ENCODE measurements around the gene ADAMTS10.
"Not testable (repeated sequence)": the region's sequence is repeated elsewhere in the genome, so short reads cannot be mapped to it uniquely, and the experiment has no call there.

The ADAMTS10 gene

DNA sequence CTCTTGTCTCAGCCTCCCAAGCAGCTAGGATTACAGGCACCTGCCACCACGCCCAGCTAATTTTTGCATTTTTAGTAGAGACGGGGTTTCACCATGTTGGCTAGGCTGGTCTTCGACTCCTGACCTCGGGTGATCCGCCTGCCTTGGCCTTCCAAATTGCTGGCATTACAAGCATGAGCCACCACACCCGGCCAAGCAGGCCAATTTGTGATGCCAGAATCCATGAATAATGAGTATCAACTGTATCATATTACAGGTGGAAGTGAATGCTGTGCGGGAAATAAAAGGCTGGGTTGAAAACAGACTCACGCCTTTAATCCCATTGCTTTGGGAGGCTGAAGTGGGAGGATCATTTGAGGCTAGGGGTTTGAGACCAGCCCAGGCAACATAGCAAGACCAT is 16.3 kb upstream of the ADAMTS10 start:
- no peak for DNase-seq (ENCODE audit: low read depth)

DNA sequence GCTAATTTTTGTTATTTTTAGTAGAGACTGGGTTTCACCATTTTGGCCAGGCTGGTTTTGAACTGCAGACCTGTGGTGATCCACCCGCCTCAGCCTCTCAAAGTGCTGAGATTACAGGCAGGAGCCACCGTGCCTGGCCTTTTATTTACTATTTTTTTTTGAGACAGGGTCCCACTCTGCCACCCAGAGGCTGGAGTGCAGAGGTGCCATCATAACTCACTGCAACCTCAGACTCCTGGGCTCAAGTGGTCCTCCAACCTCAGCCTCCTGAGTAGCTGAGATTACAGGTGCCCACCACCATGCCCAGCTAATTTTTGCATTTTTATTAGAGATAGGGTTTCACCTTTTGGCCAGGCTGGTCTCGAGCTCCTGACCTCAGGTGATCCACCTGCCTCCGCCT is 12.4 kb upstream of the ADAMTS10 start:
- not testable (repeated sequence) for DNase-seq (ENCODE audit: low read depth)

DNA sequence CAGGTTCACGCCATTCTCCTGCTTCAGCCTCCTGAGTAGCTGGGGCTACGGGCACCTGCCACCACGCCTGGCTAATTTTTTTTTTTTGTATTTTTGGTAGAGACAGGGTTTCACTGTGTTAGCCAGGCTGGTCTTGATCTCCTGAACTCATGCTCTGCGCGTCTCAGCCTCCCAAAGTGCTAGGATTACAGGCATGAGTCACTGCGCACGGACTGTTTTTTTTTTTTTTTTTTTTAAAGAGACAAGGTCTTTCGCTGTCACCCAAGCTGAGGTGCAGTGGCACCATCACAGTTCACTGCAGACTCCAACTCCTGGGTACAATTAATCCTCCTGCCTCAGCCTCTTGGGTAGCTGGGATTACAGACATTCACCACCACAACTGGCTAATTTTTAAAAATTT is 8.2 kb upstream of the ADAMTS10 start:
- no peak for DNase-seq (ENCODE audit: low read depth)

DNA sequence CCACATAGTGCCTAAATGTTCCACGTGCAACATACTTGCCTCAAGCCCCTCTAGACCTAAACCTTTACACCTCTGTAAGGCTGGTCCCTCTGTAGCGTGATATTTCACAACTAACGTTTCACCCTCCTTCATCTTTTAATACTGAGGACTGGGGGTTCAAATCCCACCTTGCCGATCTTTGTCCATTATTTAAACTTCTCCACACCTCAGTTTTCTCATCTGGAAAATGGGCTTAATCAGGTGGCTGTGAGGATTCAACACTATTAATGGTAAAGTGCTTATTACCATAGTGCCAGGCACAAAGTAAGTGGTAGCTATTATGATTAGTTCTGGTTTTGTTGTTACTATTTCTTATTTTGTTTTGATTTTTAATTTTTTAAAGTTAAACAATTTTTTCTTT is 7.5 kb upstream of the ADAMTS10 start:
- no peak for DNase-seq (ENCODE audit: low read depth)

DNA sequence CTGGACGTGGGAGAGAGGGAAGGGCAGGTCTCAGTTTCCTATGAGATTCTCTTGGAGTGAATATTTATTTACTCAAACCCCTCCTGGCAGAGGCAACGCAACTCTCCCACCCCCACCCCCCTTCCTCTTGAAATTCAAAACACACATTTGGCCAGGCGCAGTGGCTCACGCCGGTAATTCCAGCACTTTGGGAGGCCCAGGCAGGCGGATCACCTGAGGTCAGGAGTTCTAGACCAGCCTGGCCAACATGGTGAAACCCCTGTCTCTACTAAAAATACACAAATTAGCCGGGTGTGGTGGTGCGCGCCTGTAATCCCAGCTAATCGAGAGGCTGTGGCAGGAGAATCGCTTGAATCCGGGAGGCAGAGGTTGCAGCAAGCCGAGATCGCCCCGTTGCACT is 6.8 kb upstream of the ADAMTS10 start:
- not testable (repeated sequence) for DNase-seq (ENCODE audit: low read depth)

DNA sequence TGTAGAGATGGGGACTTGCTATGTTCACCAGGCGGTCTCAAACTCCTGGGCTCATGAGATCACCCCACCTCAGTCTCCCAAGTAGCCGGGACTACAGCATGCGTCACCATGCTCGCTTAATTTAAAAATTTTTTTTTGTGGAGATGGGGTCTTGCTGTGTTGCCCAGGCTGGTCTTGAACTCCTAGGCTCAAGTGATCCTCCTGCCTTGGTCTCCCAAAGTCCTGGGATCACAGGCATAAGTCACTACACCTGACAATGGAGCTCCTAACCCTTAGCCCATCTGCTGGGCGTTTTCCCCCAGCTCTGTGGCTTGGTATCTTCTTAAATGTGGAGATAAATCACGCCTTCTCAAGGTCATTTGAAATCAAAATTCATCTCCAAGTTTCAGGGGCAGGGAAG is 6.3 kb upstream of the ADAMTS10 start:
- no peak for DNase-seq (ENCODE audit: low read depth)

DNA sequence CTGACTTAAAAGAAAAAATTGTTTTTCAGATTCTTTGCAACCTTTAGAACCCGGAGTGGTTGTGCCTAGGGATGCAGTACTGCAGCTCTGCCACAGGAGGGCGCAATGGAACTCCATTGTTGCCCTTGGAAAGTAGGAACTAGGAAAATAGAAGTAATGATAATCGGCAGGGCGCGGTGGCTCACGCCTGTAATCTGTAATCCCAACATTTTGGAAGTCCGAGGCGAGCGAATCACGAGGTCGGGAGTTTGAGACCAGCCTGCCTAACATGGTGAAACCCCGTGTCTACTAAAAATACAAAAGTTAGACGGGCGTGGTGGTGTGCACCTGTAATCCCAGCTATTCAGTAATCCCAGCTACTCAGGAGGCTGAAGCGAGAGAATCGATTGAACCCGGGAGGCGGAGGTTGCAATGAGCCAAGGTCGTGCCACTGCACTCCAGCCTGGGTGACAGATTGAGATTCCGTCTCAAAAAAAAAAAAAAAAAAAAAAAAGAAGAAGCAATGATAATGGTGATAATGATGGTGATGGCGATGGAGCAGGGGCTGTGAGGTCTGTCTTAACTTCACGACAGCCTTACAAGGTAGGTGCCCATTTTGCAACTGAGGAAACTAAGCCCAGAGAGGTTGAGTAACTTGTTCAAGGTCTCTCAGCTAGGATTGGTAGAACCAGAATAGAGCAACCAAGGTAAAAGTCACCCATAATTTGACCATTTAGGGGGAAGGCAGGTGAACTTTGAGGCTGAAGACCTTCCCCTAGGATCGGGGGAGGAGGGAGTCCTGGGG is 5.5 kb upstream of the ADAMTS10 start:
- peak; percentile 38 for DNase-seq (ENCODE audit: low read depth)

DNA sequence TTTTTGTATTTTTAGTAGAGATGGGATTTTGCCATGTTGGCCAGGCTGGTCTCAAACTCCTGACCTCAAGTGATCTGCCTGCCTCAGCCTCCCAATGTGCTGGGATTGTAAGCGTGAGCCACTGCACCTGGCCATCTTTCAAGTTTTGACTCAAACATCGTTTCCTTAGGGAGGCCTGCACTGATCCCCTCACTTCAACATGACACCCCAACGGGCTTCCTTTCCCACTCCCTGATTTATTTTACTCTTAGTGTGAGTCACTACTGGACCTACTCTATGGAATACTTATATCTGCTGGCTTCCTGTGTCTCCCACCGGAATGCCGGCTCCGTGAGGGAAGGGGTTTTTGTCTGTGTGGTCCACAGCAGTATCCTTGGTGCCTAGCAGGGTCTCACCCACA is 4.5 kb upstream of the ADAMTS10 start:
- peak; percentile 37 for DNase-seq (ENCODE audit: low read depth)

DNA sequence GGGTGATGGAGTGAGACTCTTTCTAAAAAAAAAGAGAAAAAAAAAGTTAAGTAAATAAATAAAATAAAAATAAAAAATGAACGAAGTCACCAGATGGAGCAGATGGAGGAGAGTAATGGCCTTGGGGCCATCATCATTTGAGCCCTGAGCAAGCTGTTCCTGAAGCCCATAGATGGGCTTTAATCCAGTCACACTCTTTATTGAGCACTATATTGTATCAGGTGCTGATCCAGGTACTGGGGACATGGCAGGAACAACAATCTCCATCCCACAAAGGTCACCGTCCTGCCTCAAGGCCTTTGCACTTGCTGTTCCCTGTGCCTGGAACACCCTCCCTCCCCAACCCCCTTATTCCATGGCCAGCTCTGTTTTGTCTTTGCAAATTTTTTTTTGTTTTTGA is 3.9 kb upstream of the ADAMTS10 start:
- no peak for DNase-seq (ENCODE audit: low read depth)

DNA sequence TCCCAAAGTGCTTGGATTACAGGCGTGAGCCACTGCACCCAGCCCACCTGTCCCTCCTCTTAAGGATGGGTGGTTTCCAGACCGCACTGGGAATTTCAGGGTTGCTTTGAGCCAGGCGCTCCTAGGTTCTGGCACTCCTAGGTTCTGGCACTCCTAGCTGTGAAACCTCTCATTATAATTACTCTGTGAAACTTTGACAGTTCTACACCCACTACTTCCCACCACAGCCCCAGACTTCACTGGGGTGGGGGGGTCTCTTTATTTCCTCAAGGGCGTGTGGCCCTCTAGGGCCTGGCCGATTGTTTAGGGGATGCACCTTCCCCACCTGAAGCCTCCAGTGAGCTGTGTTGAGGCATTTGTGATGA is 2.3 kb upstream of the ADAMTS10 start:
- DNase-seq (ENCODE audit: low read depth) = peak; percentile 7

DNA sequence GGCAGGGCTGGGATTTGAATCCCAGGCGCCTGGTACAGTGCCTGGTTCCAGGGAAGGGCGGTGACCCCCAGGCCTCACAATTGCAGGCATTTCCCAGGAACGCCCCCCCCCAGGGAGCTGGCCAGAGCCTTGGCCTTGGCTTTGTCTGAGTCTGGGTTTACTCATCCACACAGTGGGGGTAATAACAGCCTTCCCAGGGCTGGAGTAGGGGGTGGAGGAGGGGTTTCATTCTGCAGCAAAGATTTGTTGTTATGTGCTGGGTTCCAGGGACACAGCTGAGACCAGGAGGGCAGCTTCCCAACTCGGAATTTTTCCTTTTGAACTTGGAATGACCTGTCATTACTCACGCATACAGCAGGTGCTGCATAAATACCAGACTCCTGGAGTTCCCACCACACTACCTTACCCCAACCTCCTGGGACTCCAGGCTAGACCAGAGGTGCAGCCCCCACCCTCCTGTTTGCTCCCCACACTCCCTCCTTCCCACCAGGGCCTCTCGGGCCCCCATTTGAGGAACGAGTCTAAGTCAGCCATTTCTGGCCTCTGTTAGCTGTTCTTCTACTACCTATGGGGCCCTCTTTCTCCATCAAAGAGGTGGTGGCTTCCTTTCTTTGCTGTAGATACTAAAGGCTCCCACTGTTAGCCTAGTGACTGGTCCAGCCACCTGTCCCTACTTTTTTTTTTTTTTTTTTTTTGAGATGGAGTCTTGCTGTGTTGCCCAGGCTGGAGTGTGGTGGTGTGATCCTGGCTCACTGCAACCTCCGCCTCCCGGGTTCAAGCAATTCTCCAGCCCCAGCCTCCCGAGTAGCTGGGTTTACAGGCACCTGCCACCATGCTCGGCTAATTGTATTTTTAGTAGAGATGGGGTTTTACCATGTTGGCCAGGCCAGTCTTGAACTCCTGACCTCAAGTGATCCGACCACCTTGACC is 1.6 kb upstream of the ADAMTS10 start:
- DNase-seq (ENCODE audit: low read depth) = peak; percentile 80

DNA sequence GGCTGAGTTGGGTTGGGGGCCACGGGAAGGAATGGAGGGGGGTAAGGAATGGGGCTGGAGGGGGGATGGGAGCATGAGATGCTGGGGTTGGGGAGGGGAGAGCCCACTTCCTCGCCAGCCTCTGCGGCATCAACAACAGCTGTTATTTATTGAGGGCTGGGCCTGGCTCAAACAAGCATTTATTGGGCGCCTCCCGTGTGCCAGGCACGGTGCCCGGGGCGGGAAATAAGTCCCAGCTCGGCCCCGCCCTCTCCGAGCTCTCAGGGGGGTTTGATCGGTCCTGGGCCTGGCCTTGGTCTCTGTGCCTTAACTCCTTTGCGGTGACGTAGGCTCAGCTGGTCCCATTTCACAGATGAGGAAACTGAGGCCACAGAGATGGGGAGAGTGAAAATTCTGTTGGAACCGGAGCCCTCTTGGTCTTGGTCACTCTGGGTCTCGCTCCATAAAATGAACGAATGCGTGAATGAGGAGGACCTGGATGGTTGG is 919 bp upstream of the ADAMTS10 start:
- no peak for DNase-seq (ENCODE audit: low read depth)

DNA sequence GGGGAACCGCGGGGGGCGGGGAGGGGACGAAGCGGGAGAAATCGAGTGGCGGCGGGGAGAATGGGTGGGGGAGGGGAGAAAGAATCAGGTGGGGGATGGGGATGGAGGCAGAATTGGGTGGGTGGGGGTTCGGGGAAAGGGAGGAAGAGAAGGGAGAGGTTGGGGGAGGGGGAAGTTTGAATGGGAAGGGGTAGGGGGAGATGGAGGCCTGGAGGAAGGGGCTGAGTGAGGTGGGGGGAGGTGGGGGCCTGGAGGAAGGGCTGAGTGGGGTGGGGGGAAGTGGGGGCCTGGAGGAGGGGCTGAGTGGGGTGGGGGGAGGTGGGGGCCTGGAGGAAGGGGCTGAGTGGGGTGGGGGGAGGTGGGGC is 403 bp upstream of the ADAMTS10 start:
- no peak for DNase-seq (ENCODE audit: low read depth)

DNA sequence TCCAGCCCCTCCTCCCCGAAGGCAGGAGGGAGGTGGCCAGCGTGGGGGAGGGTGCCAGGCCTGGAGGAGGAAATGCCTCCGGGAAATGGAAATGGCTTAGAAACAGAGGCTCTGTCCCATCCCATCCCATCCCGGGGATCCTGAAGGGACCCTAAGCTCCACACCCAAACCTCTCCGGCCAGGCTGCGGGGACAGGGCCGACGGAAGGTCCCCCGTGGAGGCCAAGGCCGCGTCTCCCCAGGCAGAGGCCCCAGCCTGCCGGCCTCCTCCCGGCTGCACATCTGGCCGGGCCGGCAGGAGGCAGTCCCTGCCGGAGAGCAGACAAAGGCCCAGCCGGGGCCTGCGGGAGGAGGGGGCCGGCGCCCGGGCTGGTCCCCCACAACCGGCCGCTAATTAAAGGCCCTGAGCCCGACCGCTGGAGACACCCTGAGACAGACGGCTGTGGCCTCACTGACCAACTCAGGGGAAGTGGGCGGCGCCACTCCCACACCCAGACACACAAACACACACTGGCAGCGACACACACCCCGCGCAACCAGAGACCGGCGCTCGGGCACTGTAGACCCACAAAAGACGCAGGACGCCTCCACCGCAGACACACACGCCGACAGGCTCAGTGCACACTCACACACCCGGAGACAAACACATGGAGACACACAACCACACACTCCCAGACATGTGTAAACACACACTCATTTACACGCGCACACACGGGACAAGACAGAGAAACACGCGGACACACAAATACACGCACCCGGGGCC is 1.1 kb downstream of the ADAMTS10 start:
- peak; percentile 67 for DNase-seq (ENCODE audit: low read depth)

DNA sequence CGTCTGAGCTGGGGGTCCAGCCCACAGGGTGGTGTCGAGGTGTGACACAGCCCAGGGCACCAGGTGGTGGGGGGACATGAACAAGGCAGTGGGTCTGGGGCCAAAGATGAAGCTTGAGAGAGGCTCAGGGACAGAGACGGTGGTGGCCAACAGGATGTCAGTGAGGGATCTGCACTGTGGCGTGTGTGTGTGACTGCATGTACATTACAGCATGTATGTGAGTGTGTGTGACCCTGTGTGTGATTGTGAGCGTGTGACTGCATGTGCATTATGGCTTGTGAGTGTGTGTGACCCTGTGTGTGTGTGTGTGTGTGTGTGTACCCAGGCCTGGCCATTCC is 1.6 kb downstream of the ADAMTS10 start:
- no peak for DNase-seq (ENCODE audit: low read depth)

DNA sequence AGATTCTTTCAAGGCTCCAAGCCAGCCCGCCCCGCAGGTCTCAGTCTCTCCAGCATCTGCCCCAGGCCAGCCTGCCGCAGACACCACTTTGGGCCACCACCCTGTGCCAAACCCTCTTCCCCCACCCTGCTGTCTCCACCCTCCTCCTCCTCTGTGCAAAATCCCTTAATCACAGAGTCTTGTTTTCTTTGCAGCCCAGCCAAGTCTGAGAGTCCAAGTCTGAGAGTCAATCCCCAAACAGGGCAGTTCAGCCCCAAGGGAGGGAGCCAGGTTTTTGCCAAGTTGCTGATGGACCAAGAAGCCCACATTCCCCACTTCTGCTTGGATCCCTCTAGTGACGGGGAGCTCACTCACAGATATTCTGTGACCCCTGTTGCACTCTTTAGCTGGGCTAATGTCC is 3.1 kb downstream of the ADAMTS10 start:
- DNase-seq (ENCODE audit: low read depth) = no peak

DNA sequence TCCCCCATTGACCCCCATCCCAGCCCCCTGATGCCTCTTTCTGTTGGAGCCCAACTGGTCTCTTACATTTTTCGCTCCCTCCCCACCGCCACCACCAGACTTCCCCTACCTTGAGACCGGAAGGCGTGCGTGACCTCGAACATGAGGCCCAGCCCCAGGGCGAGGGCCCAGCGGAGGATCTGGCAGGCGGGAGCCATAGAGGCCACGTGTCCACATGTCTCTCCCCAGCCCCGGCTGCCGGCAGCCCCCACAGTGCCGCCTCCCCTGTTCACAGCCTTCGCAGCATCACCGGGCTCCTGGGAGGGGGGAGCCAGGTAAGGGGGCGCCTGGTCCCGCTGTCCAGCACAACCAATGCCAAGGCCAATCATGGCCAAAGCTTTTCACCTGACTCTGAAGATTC is 5.0 kb downstream of the ADAMTS10 start:
- no peak for DNase-seq (ENCODE audit: low read depth)

DNA sequence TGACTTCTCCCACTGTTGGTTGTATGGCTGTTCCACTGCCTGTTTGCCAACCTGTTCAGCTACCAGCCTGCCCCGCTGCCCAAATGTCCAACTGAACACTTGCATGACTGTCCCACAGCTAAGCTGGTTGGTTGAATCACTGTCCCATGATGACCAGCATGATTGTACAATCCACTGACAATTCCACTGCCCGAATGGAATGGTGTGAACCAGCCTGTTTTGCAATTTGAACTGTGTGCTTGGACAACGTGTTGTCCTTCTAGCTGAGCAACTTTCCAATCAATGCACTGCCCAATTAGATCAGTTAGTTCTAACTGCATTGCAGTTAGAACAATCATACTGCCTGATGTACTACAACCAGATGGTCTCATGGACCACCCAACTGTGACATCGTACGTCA is 8.7 kb downstream of the ADAMTS10 start:
- no peak for DNase-seq (ENCODE audit: low read depth)

DNA sequence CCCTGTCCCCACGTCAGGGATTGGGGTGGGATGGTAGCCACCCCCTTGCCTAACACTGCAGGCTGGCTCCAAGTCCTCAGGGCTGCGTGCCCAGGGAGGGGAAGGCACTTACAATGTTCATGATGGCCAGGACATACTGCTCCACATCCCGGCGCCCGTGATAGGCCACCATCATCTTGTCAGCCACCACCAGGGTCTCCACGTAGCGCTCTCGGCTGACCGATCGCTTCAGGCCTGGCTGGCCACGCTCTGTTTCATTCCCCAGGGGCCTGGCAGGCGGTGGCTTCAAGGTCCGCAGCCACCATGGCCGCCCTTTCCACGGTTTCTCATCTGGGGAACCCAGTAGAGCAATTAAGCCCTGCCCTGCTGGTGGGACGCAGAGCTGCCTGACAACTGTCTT is 9.7 kb downstream of the ADAMTS10 start:
- DNase-seq (ENCODE audit: low read depth) = no peak

DNA sequence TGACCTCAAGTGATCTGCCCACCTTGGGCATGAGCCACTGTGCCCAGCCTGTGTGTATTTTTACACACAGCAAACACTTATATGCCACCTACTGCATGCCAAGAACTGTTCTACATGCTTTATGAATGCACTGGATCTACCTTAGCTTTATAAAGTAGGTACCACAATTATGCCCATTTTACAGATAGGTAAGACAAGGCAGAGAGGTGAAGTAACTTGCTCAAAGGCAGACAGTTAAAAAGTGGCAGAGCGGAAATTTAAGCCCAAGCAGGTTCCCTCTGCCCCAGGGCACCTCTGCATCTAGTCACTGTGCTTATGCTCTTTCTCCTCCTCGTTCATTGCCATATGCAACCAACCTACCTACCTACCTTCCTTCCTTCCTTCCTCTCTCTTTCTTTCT is 10.5 kb downstream of the ADAMTS10 start:
- DNase-seq (ENCODE audit: low read depth) = no peak

DNA sequence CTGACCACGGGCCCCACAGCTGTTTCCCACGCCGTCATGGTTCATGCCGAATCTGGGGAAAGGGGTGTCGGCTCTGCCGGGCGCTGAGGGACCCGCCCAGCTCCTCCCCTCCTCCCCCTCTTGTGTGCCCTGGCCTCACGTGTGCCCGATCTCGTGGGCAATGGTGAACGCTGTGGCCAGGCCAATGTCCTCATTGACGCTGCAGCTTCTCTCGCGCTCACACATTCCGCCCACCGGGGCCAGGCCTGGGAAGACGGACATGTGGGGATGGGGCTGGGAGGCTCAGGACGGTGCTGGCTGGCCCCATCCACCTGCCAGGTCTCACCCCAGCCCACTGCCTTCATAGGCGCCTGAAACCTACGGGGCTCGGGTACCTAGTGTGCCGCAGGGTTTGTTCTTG is 14.3 kb downstream of the ADAMTS10 start:
- no peak for DNase-seq (ENCODE audit: low read depth)

DNA sequence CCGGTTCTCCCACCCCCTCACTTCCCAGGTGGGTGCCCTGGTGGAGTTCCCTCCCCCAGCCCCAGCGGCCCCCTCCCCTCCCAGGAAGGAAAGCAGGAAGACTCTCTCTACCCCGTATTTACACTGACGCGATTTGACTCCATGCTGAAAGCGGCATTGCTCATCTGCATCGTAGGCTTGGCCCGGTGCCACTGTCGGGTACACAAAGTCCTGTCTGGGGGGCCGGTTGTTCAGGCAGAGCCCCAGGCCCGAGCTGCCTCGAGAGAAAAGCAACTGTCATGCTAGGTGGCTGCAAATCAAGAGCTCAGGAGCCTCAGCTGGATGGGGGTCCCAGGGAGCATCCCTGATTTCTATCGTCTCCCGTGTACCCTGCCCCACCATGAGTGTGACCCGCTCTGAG is 14.9 kb downstream of the ADAMTS10 start:
- no peak for DNase-seq (ENCODE audit: low read depth)

DNA sequence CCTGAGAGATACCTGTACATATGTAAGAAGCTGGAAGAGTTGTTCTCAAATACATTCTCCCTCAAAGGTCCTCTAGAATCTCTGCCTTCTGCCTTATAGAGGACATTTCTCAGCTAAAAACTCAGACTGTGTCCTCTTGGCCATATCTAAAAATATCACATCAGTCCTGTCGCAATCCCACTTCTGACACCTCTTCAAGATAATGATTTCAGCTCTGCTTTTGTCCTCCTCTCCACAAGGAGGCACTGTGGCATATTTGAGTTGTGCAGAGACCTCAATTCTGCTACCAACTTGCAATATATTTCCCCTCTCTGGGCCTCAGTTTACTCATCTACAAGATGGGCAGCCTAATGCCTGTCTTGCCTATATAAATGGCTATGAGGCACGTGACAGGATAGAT is 16.6 kb downstream of the ADAMTS10 start:
- DNase-seq (ENCODE audit: low read depth) = peak; percentile 35

All from amniotic epithelial cell (primary cell).